HepG2 (cell line): ENCODE measurements around the gene ARL4C.

Source experiments
- CBX5 ChIP-seq: sonication (generic); formaldehyde crosslinking; IDR thresholded peaks from 2 replicates; pipeline ENCODE4 v1.4.0; 2020; ENCODE audit warnings: missing genetic modification reagents, borderline replicate concordance
- EZH2 ChIP-seq: conservative IDR thresholded peaks from 2 replicates; pipeline ENCODE4 v1.6.1; 2012; ENCODE audit warnings: mild to moderate bottlenecking, low read depth, low read length, moderate library complexity
- GABPB1 ChIP-seq: IDR thresholded peaks from 2 replicates; pipeline ENCODE4 v1.6.1; 2016; ENCODE audit warnings: mild to moderate bottlenecking, missing genetic modification reagents, moderate library complexity, missing compliant biosample characterization
- TBP ChIP-seq: sonication (generic); formaldehyde crosslinking; IDR thresholded peaks from 2 replicates; pipeline ENCODE4 v1.5.0; 2020; ENCODE audit warnings: missing genetic modification reagents
- TF ChIP-seq, protein P1 (sequence below): sonication (generic); formaldehyde crosslinking; IDR thresholded peaks from 2 replicates; pipeline ENCODE4 v1.5.0; 2020; ENCODE audit warnings: mild to moderate bottlenecking, missing genetic modification reagents, moderate library complexity

DNA sequence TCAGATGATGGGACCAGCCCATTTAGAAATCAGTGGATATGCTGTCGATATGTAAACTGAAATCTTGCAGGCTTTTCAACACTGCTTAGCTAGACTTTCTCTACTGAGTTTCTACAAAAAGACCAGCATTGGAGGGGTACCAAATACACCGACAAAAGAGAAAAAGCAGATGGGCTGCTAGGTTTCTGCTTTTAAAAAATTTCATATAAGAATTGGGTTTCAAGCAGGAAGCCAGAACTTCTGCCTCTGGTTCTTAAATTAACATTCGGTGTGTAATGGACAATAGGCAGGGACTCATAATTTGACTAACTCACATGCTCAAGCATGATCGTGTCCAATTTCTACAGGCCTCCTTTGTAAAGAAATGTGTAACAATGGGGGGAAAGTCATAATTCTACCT, 3.1 kb downstream of the ARL4C start:
- TF ChIP-seq TBP (no peak), CBX5 (no peak), GABPB1 (CRISPR knock-in tag) (no peak), EZH2 (no peak)
- TF ChIP-seq, protein P1, sequence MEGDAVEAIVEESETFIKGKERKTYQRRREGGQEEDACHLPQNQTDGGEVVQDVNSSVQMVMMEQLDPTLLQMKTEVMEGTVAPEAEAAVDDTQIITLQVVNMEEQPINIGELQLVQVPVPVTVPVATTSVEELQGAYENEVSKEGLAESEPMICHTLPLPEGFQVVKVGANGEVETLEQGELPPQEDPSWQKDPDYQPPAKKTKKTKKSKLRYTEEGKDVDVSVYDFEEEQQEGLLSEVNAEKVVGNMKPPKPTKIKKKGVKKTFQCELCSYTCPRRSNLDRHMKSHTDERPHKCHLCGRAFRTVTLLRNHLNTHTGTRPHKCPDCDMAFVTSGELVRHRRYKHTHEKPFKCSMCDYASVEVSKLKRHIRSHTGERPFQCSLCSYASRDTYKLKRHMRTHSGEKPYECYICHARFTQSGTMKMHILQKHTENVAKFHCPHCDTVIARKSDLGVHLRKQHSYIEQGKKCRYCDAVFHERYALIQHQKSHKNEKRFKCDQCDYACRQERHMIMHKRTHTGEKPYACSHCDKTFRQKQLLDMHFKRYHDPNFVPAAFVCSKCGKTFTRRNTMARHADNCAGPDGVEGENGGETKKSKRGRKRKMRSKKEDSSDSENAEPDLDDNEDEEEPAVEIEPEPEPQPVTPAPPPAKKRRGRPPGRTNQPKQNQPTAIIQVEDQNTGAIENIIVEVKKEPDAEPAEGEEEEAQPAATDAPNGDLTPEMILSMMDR (CRISPR knock-in tag), result no peak
